Lower leg skin (tissue), 3 donors: ENCODE data around the gene KHDC4.

Experiments
- POLR2A ChIP-seq, 2 donors: fragments of 450-650 bp; IDR thresholded peaks; one replicate each; pipeline ENCODE4 v1.6.1; 2016 to 2017; ENCODE audit warnings: antibody characterized with exemption in 2 of 2, mild to moderate bottlenecking in 1 of 2, moderate library complexity in 1 of 2
- TF ChIP-seq, protein P1 (sequence below), 3 donors: fragments of 450-650 bp; IDR thresholded peaks; one replicate each; pipeline ENCODE4 v1.5.1; 2016; ENCODE audit warnings: antibody characterized with exemption in 3 of 3, mild to moderate bottlenecking in 3 of 3, moderate library complexity in 2 of 3

DNA sequence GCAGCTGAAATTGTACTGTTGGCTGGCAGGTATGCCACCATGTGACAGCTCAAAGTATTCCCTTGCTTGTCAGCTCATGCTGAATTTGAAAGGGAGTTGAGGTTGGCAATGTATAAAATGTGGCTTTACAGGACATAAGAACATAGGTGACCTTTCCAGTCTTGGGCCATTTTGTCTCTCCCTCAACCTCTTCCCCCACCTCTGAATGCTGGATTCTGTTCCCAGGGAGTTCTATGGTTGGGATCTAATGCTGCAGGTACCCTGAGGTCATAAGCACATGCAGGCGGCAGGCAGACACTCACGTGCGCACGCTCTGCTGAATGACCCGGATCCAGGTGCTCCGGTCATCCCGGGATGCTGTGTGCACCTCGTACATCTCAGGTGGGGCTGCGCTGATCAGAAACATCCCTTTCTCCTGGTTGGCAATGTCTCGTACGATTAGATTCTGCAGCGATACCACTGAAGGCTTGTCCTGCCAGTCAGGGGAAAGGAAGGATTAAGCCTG, 23.2 kb upstream of the KHDC4 start:
- TF ChIP-seq, protein P1, sequence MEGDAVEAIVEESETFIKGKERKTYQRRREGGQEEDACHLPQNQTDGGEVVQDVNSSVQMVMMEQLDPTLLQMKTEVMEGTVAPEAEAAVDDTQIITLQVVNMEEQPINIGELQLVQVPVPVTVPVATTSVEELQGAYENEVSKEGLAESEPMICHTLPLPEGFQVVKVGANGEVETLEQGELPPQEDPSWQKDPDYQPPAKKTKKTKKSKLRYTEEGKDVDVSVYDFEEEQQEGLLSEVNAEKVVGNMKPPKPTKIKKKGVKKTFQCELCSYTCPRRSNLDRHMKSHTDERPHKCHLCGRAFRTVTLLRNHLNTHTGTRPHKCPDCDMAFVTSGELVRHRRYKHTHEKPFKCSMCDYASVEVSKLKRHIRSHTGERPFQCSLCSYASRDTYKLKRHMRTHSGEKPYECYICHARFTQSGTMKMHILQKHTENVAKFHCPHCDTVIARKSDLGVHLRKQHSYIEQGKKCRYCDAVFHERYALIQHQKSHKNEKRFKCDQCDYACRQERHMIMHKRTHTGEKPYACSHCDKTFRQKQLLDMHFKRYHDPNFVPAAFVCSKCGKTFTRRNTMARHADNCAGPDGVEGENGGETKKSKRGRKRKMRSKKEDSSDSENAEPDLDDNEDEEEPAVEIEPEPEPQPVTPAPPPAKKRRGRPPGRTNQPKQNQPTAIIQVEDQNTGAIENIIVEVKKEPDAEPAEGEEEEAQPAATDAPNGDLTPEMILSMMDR (IDR thresholded peaks at IDR 0.05) = no peak
- no peak for TF ChIP-seq POLR2A (IDR thresholded peaks at IDR 0.05)
